Measurements from ENCODE around the gene NCOA7. TPM values are rescaled to one million over a fixed set of nuclear protein-coding genes. Genes with fewer than 3 reads are reported as not detected.
"Not testable (repeated sequence)": the region's sequence is repeated elsewhere in the genome, so short reads cannot be mapped to it uniquely, and the experiment has no call there.

Gene NCOA7
- total RNA-seq, 4 donors from 2014 or later, result 9.0 to 36.2 (median 21.8) TPM

- no peak overlapping the region for H3K27ac ChIP-seq
- WGBS, 2 donors, result 77 to 82% methylated on average over 4 of the region's 4 CpGs
- no peaks in the 10 kb centered on the region for H3K9me3 ChIP-seq
- H3K36me3 ChIP-seq, result no peaks in the 10 kb centered on the region
- TF ChIP-seq, protein P1, sequence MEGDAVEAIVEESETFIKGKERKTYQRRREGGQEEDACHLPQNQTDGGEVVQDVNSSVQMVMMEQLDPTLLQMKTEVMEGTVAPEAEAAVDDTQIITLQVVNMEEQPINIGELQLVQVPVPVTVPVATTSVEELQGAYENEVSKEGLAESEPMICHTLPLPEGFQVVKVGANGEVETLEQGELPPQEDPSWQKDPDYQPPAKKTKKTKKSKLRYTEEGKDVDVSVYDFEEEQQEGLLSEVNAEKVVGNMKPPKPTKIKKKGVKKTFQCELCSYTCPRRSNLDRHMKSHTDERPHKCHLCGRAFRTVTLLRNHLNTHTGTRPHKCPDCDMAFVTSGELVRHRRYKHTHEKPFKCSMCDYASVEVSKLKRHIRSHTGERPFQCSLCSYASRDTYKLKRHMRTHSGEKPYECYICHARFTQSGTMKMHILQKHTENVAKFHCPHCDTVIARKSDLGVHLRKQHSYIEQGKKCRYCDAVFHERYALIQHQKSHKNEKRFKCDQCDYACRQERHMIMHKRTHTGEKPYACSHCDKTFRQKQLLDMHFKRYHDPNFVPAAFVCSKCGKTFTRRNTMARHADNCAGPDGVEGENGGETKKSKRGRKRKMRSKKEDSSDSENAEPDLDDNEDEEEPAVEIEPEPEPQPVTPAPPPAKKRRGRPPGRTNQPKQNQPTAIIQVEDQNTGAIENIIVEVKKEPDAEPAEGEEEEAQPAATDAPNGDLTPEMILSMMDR (IDR thresholded peaks at IDR 0.05), result no peak
- no peak for TF ChIP-seq POLR2A (IDR thresholded peaks at IDR 0.05)
- no peak overlapping the region for H3K4me3 ChIP-seq (replicated peaks in 1 of 3)
- H3K27me3 ChIP-seq, result no peaks in the 10 kb centered on the region
- H3K4me1 ChIP-seq, result no peaks in the 10 kb centered on the region
- intact Hi-C loops (cut with DNase I), result no loop called here
- no peak for DNase-seq
These were observed 55.7 kb downstream of the NCOA7 start for GRCh38 chr6:125846292-125847024.

DNA sequence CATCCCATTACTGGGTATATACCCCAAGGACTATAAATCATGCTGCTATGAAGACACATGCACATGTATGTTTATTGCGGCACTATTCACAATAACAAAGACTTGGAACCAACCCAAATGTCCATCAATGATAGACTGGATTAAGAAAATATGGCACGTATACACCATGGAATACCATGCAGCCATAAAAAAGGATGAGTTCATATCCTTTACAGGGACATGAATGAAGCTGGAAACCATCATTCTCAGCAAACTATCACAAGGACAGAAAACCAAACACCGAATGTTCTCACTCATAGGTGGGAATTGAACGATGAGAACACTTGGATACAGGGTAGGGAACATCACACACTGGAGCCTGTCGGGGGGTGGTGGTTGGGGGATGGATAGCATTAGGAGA is 57.5 kb downstream of the NCOA7 start:
- 97% methylated on average over 5 of the region's 5 CpGs for WGBS, 2 donors
- H3K27ac ChIP-seq; intact Hi-C loops (cut with DNase I); H3K36me3 ChIP-seq; H3K27me3 ChIP-seq; H3K9me3 ChIP-seq; H3K4me3 ChIP-seq (replicated peaks in 1 of 3); DNase-seq; H3K4me1 ChIP-seq: not testable (repeated sequence)

GRCh38 chr6:125850361-125850760 is 59.6 kb downstream of the NCOA7 start:
- no peak for DNase-seq
- TF ChIP-seq POLR2A (IDR thresholded peaks at IDR 0.05), result no peak
- TF ChIP-seq, protein P1 (IDR thresholded peaks at IDR 0.05), result no peak
- whole genome bisulfite sequencing, 2 donors, result 81% methylated on average over 3 of the region's 3 CpGs
- Histone ChIP-seq H3K4me1 (no peaks in the 10 kb centered on the region), H3K27ac (no peak overlapping the region), H3K27me3 (no peaks in the 10 kb centered on the region), H3K4me3 (replicated peaks in 1 of 3) (no peak overlapping the region), H3K9me3 (no peaks in the 10 kb centered on the region), H3K36me3 (no peaks in the 10 kb centered on the region)
- intact Hi-C loops (cut with DNase I), result loop anchor here (10.0 kb wide), 1 partner anchor 104 kb away; the partner anchor contains the start of gene HINT3

DNA sequence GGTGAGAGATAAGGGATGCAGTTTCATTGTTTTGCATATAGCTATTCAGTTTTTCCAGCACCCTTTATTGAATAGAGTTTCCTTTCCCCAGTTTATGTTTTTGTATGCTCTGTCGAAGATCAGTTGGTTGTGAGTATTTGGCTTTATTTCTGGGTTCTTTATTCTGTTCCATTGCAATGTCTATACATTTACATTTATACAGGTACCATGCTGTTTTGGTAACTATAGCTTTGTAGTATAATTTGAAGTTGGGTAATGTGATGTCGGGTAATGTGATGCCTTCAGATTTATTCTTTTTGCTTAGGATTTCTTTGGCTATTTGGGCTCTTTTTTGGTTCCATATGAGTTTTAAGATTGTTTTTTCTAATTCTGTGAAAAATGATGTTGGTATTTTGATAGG is 61.8 kb downstream of the NCOA7 start:
- no peaks in the 10 kb centered on the region for H3K9me3 ChIP-seq
- no peaks in the 10 kb centered on the region for H3K36me3 ChIP-seq
- H3K27me3 ChIP-seq, result no peaks in the 10 kb centered on the region
- intact Hi-C loops (cut with DNase I), result loop anchor here (10.0 kb wide), 1 partner anchor 102 kb away; the partner anchor contains the start of gene HINT3
- WGBS, 2 donors, result 94 to 97% methylated on average over 2 of the region's 2 CpGs
- H3K4me3 ChIP-seq (replicated peaks in 1 of 3), result no peak overlapping the region
- no peak for DNase-seq
- no peak for TF ChIP-seq POLR2A (IDR thresholded peaks at IDR 0.05)
- TF ChIP-seq, protein P1 (IDR thresholded peaks at IDR 0.05), result no peak
- no peaks in the 10 kb centered on the region for H3K4me1 ChIP-seq
- H3K27ac ChIP-seq, result no peak overlapping the region

GRCh38 chr6:125853168-125853567 is 62.4 kb downstream of the NCOA7 start:
- no peaks in the 10 kb centered on the region for H3K4me1 ChIP-seq
- no peak for DNase-seq
- intact Hi-C loops (cut with DNase I), result loop anchor here (10.0 kb wide), 1 partner anchor 102 kb away; the partner anchor contains the start of gene HINT3
- H3K4me3 ChIP-seq (replicated peaks in 1 of 3), result no peak overlapping the region
- no peak overlapping the region for H3K27ac ChIP-seq
- H3K27me3 ChIP-seq, result no peaks in the 10 kb centered on the region
- no peaks in the 10 kb centered on the region for H3K9me3 ChIP-seq
- no peaks in the 10 kb centered on the region for H3K36me3 ChIP-seq
- TF ChIP-seq, protein P1 (IDR thresholded peaks at IDR 0.05), result no peak
- no peak for TF ChIP-seq POLR2A (IDR thresholded peaks at IDR 0.05)
- WGBS, 2 donors, result 87 to 94% methylated on average over 1 of the region's 1 CpG

Data from thyroid gland (tissue), 4 donors.